AG09309 (cell line): ENCODE data around the gene AAK1.

Experiments used
- DNase-seq: peaks from one replicate; pipeline ENCODE4 v3.0.0-alpha.2; 2010; ENCODE audit warnings: low read depth
- H3K4me3 ChIP-seq: 2 replicates; pipeline ENCODE4 v1.5.1; 2011; ENCODE audit warnings: mild to moderate bottlenecking, low read depth, low read length, moderate library complexity; ENCODE audit not compliant: control insufficient read depth
- TF ChIP-seq, protein P1 (sequence below): IDR thresholded peaks from 2 replicates; pipeline ENCODE4 v1.5.1; 2011; ENCODE audit warnings: mild to moderate bottlenecking, low read depth, low read length, inconsistent platforms; ENCODE audit not compliant: insufficient read depth, control insufficient read depth; ENCODE audit errors: missing control alignments

AAK1 gene

DNA sequence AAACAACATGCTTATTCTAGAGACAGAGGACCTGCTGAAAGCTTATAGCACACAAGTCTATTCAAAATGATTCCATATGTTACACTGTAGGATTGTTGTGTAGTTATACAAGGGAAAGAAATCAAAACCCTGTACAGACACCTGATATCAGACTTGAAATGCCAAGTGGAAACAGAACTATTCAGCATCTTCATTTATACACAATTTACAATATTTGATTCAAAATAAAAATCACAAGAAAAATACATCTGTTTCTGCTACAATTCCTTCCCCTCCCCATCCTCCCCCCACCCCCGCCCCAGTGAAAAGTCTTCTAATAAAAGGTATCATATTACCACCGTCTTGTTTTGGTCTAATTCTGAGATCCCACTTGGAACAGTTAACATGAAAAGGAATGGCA, 168.9 kb downstream of the AAK1 start:
- TF ChIP-seq, protein P1, sequence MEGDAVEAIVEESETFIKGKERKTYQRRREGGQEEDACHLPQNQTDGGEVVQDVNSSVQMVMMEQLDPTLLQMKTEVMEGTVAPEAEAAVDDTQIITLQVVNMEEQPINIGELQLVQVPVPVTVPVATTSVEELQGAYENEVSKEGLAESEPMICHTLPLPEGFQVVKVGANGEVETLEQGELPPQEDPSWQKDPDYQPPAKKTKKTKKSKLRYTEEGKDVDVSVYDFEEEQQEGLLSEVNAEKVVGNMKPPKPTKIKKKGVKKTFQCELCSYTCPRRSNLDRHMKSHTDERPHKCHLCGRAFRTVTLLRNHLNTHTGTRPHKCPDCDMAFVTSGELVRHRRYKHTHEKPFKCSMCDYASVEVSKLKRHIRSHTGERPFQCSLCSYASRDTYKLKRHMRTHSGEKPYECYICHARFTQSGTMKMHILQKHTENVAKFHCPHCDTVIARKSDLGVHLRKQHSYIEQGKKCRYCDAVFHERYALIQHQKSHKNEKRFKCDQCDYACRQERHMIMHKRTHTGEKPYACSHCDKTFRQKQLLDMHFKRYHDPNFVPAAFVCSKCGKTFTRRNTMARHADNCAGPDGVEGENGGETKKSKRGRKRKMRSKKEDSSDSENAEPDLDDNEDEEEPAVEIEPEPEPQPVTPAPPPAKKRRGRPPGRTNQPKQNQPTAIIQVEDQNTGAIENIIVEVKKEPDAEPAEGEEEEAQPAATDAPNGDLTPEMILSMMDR = no peak
- DNase-seq = no peak
- no peak overlapping the region for H3K4me3 ChIP-seq

DNA sequence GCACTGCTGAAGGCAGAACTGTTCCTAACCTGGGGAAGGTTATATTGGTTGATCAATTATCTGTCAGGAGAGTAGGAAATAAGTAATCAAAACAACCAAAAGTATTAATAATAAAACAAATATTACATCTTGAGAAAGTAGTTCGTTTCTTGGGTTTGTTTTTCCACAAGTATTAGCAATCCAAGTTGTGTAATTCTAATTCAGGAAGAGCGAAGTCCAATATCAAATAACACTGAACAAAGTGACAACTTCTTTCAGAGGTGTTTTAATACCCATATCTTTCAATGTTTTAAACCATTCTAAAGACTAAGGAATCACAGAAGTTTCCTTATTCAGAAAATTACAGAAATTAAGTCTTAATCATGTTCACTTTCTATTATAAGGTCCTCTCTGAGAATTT, 171.7 kb downstream of the AAK1 start:
- TF ChIP-seq, protein P1 = no peak
- H3K4me3 ChIP-seq = no peak overlapping the region
- DNase-seq = no peak

DNA sequence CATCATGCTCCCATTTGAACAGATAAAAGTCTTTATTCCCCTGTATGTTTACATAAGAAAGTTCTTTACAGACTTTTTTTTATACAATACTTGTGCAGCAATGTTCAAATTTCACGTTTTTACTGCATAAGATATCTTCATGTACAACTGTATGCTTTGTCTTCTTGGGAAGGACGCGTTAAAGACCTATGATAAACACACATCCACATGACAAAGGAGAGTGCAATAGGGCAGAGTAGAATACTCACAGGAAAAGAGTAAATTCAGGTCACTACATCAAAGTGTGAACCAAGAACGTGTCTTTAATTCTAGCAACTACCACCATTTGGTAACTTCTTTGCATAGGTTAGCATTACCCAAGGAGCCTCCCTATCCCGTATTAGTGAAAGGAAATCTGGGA, 172.6 kb downstream of the AAK1 start:
- TF ChIP-seq, protein P1 = no peak
- DNase-seq = no peak
- no peak overlapping the region for H3K4me3 ChIP-seq

DNA sequence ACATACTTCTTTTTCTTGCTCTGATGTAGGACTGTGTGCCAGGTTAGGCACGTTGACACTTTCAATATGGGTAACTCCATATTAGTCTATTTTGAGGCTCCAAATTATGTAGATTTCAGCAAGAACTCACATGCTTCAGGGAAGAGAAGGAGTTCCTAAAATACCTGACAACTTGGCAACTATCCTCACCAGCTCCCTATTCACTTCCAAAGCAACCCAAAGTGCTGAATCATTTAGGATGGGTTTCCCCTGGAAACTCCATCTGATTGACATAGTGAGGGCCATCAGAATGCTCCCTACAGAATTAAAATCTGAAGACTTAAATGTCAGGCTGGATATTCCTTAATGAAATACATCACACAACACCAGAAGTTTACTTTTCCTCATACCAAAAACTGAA, 173.8 kb downstream of the AAK1 start:
- no peak for DNase-seq
- H3K4me3 ChIP-seq = no peak overlapping the region
- TF ChIP-seq, protein P1 = no peak

DNA sequence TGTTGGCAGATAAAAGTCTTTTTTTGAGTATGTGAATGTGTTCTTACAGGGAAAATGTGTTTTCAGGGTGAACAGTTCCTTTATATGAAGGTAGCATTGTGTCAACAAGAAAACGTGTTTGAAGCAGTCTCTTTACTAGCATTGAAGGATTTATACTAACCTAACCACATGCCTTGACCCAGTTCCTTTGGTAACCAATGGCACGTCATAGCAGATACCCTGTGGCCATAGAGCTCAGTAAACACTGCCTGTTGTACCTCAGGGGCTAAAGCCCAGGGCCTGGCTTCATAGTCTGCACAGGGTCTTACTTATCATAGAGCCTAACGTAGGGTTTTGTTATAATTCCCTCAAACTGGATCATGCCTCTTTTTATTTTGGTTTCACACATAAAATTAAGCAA, 174.2 kb downstream of the AAK1 start:
- TF ChIP-seq, protein P1 = no peak
- DNase-seq = no peak
- no peak overlapping the region for H3K4me3 ChIP-seq

DNA sequence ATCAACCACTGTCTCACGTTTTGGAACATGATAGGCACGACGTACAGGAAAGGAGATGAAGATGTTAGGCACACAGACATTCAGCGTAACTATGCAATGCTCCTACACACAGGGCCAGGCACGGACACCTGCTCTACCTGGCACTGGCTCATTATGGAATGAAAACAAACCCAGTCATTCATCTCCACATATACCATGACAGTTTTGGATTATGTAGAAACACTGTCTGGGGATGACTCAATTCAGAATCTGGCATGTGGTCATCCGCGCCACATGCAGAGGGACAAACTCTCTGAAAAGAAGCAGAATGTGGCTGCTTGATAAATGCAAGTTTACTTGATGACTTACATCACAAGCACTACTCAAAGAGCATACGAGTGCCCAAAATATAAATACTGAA, 176.8 kb downstream of the AAK1 start:
- no peak overlapping the region for H3K4me3 ChIP-seq
- TF ChIP-seq, protein P1 = no peak
- DNase-seq = no peak
